ENCODE data around the gene SLC23A2.
"Not testable (repeated sequence)": the region's sequence is repeated elsewhere in the genome, so short reads cannot be mapped to it uniquely, and the experiment has no call there.

Gene SLC23A2

GRCh38 chr20:4929686-4930397 lies 71.5 kb downstream of the SLC23A2 start:
- DNase-seq: no peak

- no peak for DNase-seq
These were observed 74.7 kb downstream of the SLC23A2 start for GRCh38 chr20:4926531-4927156.

GRCh38 chr20:4925842-4926530 lies 75.3 kb downstream of the SLC23A2 start:
- peak; percentile 47 for DNase-seq

- no peak for DNase-seq
These were observed 76.9 kb downstream of the SLC23A2 start for GRCh38 chr20:4924446-4924845.

- no peak for DNase-seq
These were observed 77.3 kb downstream of the SLC23A2 start for GRCh38 chr20:4924032-4924431.

- DNase-seq: no peak
These were observed 79.1 kb downstream of the SLC23A2 start for GRCh38 chr20:4922186-4922585.

GRCh38 chr20:4921271-4921670 lies 80.0 kb downstream of the SLC23A2 start:
- DNase-seq: not testable (repeated sequence)

GRCh38 chr20:4920655-4921054 lies 80.7 kb downstream of the SLC23A2 start:
- no peak for DNase-seq

GRCh38 chr20:4920131-4920530 lies 81.2 kb downstream of the SLC23A2 start:
- no peak for DNase-seq

- DNase-seq: no peak
These were observed 82.1 kb downstream of the SLC23A2 start for GRCh38 chr20:4919047-4919704.

- no peak for DNase-seq
These were observed 82.8 kb downstream of the SLC23A2 start for GRCh38 chr20:4918473-4918872.

- peak; percentile 8 for DNase-seq
These were observed 84.1 kb downstream of the SLC23A2 start for GRCh38 chr20:4916971-4917881.

GRCh38 chr20:4913147-4913546 lies 88.2 kb downstream of the SLC23A2 start:
- no peak for DNase-seq

- DNase-seq: no peak
These were observed 88.7 kb downstream of the SLC23A2 start for GRCh38 chr20:4912380-4913142.

- DNase-seq: no peak
These were observed 90.4 kb downstream of the SLC23A2 start for GRCh38 chr20:4910951-4911350.

GRCh38 chr20:4905613-4906012 lies 95.7 kb downstream of the SLC23A2 start:
- no peak for DNase-seq

- no peak for DNase-seq
These were observed 96.1 kb downstream of the SLC23A2 start for GRCh38 chr20:4905195-4905594.

- no peak for DNase-seq
These were observed 97.0 kb downstream of the SLC23A2 start for GRCh38 chr20:4904127-4904860.

GRCh38 chr20:4902788-4903187 lies 98.5 kb downstream of the SLC23A2 start:
- DNase-seq: no peak

- no peak for DNase-seq
These were observed 100.1 kb downstream of the SLC23A2 start for GRCh38 chr20:4901031-4901818.
